Measurements from ENCODE around the gene ZFYVE16.
"Not testable (repeated sequence)": the region's sequence is repeated elsewhere in the genome, so short reads cannot be mapped to it uniquely, and the experiment has no call there.

Gene ZFYVE16

DNA sequence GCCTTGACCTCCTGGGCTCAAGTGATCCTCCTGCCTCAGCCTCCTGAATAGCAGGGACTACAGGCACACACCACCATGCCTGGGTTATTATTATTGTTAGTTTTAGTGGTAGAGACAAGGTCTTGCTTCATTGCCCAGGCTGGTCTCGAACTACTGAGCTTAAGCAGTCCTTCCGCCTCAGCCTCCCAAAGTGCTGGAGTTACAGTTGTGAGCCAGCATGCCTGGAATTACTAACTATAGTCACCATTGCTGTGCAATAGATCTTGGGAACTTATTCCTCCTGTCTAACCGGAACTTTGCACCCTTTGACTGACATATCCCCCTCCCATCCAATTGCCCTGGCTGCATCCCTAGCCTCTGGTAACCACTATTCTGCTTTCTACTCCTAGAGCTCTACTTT, 83.4 kb downstream of the ZFYVE16 start:
- DNase-seq: no peak

DNA sequence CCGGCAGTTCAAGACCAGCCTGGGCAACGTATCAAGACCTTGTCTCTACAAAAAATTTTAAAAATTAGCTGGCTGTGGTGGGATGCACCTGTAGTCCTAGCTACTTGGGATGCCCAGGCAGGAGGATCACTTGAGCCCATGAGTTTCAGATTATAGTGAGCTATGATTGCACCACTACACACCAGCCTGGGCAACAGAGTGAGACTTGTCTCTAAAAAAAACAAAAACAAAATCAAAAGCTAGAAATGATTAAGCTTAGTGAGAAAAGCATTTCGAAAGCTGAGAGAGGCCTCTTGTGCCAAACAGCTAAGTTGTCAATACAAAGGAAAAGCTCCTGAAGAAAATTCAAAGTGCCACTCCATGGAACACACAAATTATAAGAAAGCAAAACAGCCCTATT, 84.9 kb downstream of the ZFYVE16 start:
- no peak for DNase-seq

DNA sequence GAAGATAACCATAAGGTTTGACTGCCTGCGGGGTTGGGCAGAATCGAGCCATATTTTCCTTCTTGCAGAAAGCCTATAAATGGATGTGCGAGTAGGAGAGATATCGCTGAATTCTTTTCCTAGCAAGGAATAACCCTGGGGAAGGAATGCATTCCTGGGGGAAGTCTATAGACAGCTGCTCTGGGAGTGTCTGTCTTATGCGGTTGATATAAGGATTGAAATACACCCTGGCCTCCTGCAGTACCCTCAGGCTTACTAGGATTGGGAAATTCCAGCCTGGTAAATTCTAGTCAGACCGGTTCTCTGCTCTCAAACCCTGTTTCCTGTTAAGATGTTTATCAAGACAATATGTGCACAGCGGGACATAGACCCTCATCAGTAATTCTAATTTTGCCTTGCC, 85.6 kb downstream of the ZFYVE16 start:
- not testable (repeated sequence) for DNase-seq

DNA sequence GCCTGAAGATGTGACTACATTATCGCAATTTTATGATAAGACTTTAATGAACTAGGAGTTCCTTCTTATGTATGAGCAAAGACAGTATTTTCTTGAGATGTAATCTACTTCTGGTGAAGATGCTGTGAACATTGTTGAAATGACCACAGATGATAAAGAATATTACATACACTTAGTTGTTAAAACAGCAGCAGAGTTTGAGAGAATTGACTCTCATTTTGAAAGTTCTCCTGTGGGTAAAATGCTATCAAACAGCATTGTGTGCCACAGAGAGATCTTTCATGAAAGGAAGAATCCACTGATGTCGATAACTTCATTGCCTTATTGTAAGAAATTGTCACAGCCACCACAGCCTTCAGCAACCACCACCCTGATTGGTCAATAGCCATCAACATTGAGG, 88.0 kb downstream of the ZFYVE16 start:
- DNase-seq: no peak

DNA sequence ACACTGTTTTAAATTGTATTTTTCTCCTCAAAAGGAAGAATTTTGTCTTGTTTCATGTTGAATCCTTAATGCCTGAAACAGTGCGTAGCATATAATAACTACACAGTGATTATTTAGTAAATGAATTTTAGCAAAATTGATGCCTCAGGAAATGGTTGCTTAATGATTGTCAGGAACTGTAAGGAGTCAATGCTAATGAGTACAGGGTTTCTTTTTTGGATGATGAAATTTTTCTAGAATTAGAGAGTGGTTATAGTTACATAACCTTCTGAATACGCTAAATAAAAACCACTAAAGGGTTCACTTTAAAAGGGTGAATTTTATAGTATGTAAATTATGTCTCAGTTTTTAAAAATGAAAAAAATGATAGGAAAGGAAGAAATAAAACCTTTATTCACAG, 94.9 kb downstream of the ZFYVE16 start:
- no peak for DNase-seq

DNA sequence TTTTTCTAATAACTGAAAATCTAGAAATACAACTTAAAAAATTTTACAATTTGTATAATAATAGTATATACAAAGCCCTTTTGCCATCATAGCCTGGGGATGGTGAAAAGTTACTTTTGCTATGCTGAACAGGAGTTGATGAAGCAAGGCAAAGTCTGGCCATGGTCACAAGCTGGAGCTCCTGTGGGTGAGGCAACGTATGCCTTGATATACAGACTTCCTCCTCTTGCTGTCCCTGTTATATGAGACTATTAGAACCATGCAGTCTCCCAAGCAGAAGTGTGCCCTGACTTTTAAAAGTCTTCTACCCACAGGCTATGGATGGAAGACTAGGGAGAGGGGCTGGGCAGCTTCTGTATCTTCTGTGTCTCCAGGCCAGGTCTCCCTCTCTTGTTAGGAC, 95.8 kb downstream of the ZFYVE16 start:
- DNase-seq: no peak

DNA sequence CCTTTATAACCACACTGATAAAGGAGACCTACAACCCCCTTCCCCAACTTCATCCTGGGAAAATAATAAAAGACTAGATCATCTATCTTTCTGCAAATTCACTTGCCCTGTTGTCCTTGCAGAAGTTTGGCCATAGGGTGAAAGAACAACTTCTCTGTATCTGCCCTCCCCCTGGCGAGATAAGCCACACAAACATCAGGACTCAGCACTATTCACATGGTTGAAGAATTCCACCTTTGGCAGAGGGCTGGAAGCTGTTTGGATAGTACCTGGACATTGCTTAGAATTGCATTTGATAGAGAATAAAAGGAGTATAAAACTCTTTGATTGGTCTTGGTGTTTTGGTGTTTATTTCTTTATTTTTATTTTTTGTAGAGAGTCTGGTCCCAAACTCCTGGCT, 97.0 kb downstream of the ZFYVE16 start:
- DNase-seq: no peak

DNA sequence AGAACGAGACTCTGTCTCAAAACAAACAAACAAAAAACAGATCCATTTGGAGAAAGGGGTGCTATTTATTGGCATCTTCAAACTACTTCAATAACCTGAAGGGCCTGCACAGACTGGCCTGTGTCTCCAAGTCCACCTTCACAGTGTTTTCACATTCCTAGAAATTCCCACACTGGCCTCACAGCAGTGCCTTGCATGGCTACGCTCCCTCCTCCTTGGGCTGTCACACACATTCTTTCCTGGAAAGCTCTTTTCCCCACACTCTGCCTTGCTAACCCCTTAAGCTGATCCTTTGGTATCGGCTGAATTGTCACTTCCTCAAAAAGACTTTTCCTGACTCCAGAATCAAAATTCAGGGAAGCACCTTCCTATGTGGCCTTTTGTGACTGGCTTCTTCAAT, 99.8 kb downstream of the ZFYVE16 start:
- DNase-seq: no peak

DNA sequence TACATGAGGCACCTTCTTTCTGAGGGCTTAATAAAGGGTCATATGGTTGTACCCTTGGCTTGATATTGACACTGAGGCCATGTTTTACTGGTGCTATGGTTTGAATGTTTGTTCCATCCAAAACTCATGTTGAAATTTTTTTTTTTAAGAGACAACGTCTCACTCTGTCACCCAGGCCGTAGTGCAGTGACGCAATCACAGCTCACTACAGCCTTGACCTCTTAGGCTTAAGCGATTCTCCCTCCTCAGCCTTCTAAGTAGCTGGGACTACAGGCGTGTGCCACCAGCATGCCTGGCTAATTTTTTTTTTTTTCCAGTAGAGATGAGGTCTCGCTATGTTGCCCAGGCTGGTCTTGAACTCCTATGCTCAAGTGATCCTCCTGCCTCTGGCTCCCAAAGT, 101.0 kb downstream of the ZFYVE16 start:
- DNase-seq: no peak

DNA sequence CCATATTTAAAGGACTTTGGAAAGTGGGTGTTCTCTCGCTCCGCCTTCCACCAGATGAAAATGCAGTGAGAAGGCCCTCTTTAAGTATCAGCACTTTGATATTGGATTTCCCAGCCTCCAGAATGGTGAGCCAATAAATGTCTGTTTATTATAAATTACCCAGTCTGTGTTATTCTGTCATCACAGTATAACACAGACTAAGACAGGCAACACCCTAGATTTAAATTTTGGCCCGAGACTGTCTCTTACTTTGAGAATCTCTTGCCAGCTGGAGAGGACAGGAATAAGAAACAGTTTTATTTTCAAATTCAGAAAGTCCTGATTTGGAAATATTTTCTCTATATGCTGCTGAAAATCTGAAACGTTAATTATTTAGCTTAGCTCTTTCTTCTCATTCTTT, 101.5 kb downstream of the ZFYVE16 start:
- DNase-seq: no peak

DNA sequence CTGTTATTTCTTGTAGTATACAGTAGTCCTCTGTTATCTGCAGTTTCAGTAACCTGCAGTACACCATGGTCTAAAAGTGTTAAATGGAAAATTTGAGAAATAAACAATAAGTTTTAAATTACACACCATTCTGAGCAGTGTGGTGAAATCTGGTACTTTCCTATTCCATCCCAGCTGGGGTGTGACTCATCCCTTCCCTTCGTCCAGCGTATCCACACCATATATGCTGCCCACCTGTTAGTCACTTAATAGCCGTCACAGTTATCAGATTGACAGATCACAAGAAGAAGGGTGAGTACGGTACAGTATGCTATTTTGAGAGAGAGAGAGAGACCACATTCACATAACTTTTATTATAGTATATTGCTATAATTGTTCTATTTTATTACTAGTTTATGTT, 109.0 kb downstream of the ZFYVE16 start:
- no peak for DNase-seq
